Transverse colon (tissue), 4 donors: ENCODE data around the gene PPP1R7. TPM values are rescaled to one million over a fixed set of nuclear protein-coding genes. Genes with fewer than 3 reads are reported as not detected.

Experiments
- DNase-seq: peaks from one replicate; pipeline ENCODE4 v3.0.0-alpha.2; 2019
- H3K27ac ChIP-seq, 4 donors: fragments of 200-600 bp; sonication (generic); 2 replicates each; pipeline ENCODE4 v1.5.1; 2016 to 2018; ENCODE audit warnings: inconsistent platforms in 4 of 4
- H3K27me3 ChIP-seq: fragments of 200-600 bp; sonication (generic); 2 replicates; pipeline ENCODE4 v1.5.1; 2017; ENCODE audit warnings: inconsistent platforms
- H3K36me3 ChIP-seq, 4 donors: fragments of 200-600 bp; sonication (generic); 2 replicates each; pipeline ENCODE4 v1.5.1; 2017 to 2019; ENCODE audit warnings: inconsistent platforms in 4 of 4
- H3K4me1 ChIP-seq, 4 donors: fragments of 200-600 bp; sonication (generic); 2 replicates each; pipeline ENCODE4 v1.5.1; 2017 to 2020; ENCODE audit warnings: inconsistent platforms in 4 of 4
- H3K4me3 ChIP-seq, 4 donors: fragments of 200-600 bp; sonication (generic); 1 replicate in 1 of 4; 2 replicates in 3 of 4; pipeline versions ENCODE4 v1.5.1 to v1.6.1; 2017 to 2019; ENCODE audit warnings: inconsistent platforms in 4 of 4
- H3K9me3 ChIP-seq, 2 donors: fragments of 200-600 bp; sonication (generic); 2 replicates each; pipeline ENCODE4 v1.5.1; 2017 to 2019; ENCODE audit warnings: inconsistent platforms in 2 of 2
- EP300 ChIP-seq: sonication (generic); formaldehyde crosslinking; IDR thresholded peaks from one replicate; pipeline ENCODE4 v1.6.1; 2017; ENCODE audit warnings: antibody characterized with exemption, low read depth
- POLR2A ChIP-seq: fragments of 450-650 bp; IDR thresholded peaks from one replicate; pipeline ENCODE4 v1.6.1; 2016; ENCODE audit warnings: antibody characterized with exemption, mild to moderate bottlenecking, moderate library complexity
- POLR2AphosphoS5 ChIP-seq, 3 donors: sonication (generic); formaldehyde crosslinking; IDR thresholded peaks; one replicate each; pipeline ENCODE4 v1.6.1; 2016; ENCODE audit warnings: antibody characterized with exemption in 3 of 3
- WGBS, 2 donors: methylation state at CpG; one replicate each; pipeline ENCODE4 v1.1.5; 2018; ENCODE audit warnings: low coverage in 1 of 2; 5-methylcytosine and 5-hydroxymethylcytosine counted together
- in situ Hi-C, 4 donors: fragments of 200-750 bp; cut with MboI; loops; one replicate each; pipeline versions ENCODE4 v1.15.0 to v1.15.1; 2017; ENCODE audit warnings: low sequenced_read_pairs in 3 of 4, low pct_ligation_motif_present in 1 of 4, low pct_unique_long_range_greater_than_20kb in 1 of 4
- intact Hi-C: fragments of 100-400 bp; cut with DNase I; formaldehyde crosslinking; loops from one replicate; pipeline ENCODE4 v1.15.1; 2023; ENCODE audit warnings: low total_unique reads
- total RNA-seq, 4 donors: library from RNA; depleted of rRNA; stranded (reverse); fragments of >200 nt; gene quantifications; one replicate each; pipeline ENCODE4 v1.1.0, GENCODE V29; 2016
- TF ChIP-seq, protein P1 (sequence below), 5 experiments: fragments of 200-600 bp in 3 of 5; fragments of 450-650 bp in 2 of 5; sonication (generic) in 3 of 5; IDR thresholded peaks; 1 replicate in 2 of 5; 2 replicates in 3 of 5; pipeline ENCODE4 v1.5.1; 2016 to 2017; ENCODE audit warnings: antibody characterized with exemption in 5 of 5, inconsistent platforms in 3 of 5, mild to moderate bottlenecking in 2 of 5, moderate library complexity in 1 of 5

Gene PPP1R7
- total RNA-seq, 4 donors from 2014 or later = 10.8 to 84.2 (median 46.5) TPM

- Histone ChIP-seq H3K27ac (no peak overlapping the region), H3K4me3 (no peak overlapping the region), H3K4me1 (no peaks in the 10 kb centered on the region), H3K27me3 (no peaks in the 10 kb centered on the region), H3K9me3 (no peaks in the 10 kb centered on the region), H3K36me3 (no peaks in the 10 kb centered on the region)
- no peak for DNase-seq
- 82 to 86% methylated on average over 1 of the region's 1 CpG for WGBS, 2 donors
- in situ Hi-C loops (no loop called here), intact Hi-C loops (no loop called here)
- TF ChIP-seq POLR2AphosphoS5 (IDR thresholded peaks at IDR 0.05) (no peak), EP300 (no peak), POLR2A (no peak)
- TF ChIP-seq, protein P1, sequence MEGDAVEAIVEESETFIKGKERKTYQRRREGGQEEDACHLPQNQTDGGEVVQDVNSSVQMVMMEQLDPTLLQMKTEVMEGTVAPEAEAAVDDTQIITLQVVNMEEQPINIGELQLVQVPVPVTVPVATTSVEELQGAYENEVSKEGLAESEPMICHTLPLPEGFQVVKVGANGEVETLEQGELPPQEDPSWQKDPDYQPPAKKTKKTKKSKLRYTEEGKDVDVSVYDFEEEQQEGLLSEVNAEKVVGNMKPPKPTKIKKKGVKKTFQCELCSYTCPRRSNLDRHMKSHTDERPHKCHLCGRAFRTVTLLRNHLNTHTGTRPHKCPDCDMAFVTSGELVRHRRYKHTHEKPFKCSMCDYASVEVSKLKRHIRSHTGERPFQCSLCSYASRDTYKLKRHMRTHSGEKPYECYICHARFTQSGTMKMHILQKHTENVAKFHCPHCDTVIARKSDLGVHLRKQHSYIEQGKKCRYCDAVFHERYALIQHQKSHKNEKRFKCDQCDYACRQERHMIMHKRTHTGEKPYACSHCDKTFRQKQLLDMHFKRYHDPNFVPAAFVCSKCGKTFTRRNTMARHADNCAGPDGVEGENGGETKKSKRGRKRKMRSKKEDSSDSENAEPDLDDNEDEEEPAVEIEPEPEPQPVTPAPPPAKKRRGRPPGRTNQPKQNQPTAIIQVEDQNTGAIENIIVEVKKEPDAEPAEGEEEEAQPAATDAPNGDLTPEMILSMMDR (IDR thresholded peaks at IDR 0.05) = no peak
Observed at GRCh38 chr2:241207151-241207550, 56.9 kb downstream of the PPP1R7 start.

DNA sequence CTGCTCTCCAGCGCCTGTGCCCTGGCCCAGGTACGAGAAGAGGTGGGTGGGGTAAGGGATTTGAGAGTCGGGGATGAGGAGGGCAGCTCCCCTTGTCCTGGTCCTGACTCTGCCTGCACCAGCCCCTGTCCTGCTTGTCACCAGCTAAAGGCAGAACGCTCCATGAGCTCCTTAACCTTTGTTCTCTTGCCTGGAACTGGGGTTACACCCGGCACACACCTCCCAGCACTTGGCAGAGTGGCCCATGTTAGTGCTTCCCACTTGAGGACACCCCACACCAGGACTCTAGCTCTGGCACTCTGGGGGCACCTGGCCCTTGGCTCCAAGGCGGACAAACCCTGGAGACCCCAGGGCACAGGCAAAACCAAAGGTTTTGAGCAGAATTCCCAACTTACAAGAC is 57.4 kb downstream of the PPP1R7 start:
- DNase-seq = no peak
- in situ Hi-C loops (no loop called here), intact Hi-C loops (no loop called here)
- H3K9me3 ChIP-seq = no peaks in the 10 kb centered on the region
- no peaks in the 10 kb centered on the region for H3K4me1 ChIP-seq
- no peaks in the 10 kb centered on the region for H3K36me3 ChIP-seq
- H3K27ac ChIP-seq = no peak overlapping the region
- no peak for TF ChIP-seq POLR2AphosphoS5 (IDR thresholded peaks at IDR 0.05)
- no peak for TF ChIP-seq POLR2A
- TF ChIP-seq, protein P1 (IDR thresholded peaks at IDR 0.05) = no peak
- TF ChIP-seq EP300 = no peak
- H3K4me3 ChIP-seq = no peak overlapping the region
- no peaks in the 10 kb centered on the region for H3K27me3 ChIP-seq
- 52 to 80% methylated on average over 1 to 6 of the region's 6 CpGs for WGBS, 2 donors

- no peak overlapping the region for H3K27ac ChIP-seq
- DNase-seq = no peak
- H3K27me3 ChIP-seq = no peaks in the 10 kb centered on the region
- TF ChIP-seq, protein P1 (IDR thresholded peaks at IDR 0.05) = no peak
- TF ChIP-seq POLR2AphosphoS5 (IDR thresholded peaks at IDR 0.05) (no peak), EP300 (no peak), POLR2A (no peak)
- WGBS, 2 donors = 70% methylated on average over 6 of the region's 6 CpGs; no CpG with 5 or more reads in 1 of the 2 donors
- H3K9me3 ChIP-seq = no peaks in the 10 kb centered on the region
- in situ Hi-C loops (no loop called here), intact Hi-C loops (no loop called here)
- H3K4me1 ChIP-seq = no peaks in the 10 kb centered on the region
- H3K36me3 ChIP-seq = no peaks in the 10 kb centered on the region
- no peak overlapping the region for H3K4me3 ChIP-seq
Observed at GRCh38 chr2:241208058-241208457, 57.8 kb downstream of the PPP1R7 start.

- TF ChIP-seq, protein P1 (IDR thresholded peaks at IDR 0.05) = no peak
- TF ChIP-seq EP300 (no peak), POLR2A (no peak), POLR2AphosphoS5 (IDR thresholded peaks at IDR 0.05) (no peak)
- intact Hi-C loops = no loop called here
- H3K36me3 ChIP-seq = no peaks in the 10 kb centered on the region
- 86% methylated on average over 30 of the region's 33 CpGs; no CpG with 5 or more reads in 1 of the 2 donors for WGBS, 2 donors
- no peaks in the 10 kb centered on the region for H3K4me1 ChIP-seq
- in situ Hi-C loops = no loop called here
- no peak for DNase-seq
- no peaks in the 10 kb centered on the region for H3K9me3 ChIP-seq
- H3K27me3 ChIP-seq = no peaks in the 10 kb centered on the region
- no peak overlapping the region for H3K27ac ChIP-seq
- H3K4me3 ChIP-seq = no peak overlapping the region
Observed at GRCh38 chr2:241209271-241209670, 59.0 kb downstream of the PPP1R7 start.
